CD4-positive, alpha-beta T cell (primary cell): ENCODE data around the gene NOD2. TPM values are rescaled to one million over a fixed set of nuclear protein-coding genes. Genes with fewer than 3 reads are reported as not detected.

ENCODE experiments used
- ATAC-seq: fragments of 200-7000 bp; cut with Tn5 transposase; one replicate; pipeline ENCODE4 v1.10.0; 2022; ENCODE audit warnings: mild to moderate bottlenecking; ENCODE audit not compliant: poor library complexity
- CTCF ChIA-PET: fragments of 350-600 bp; sonication (Branson Sonifier 250); formaldehyde crosslinking; loops from one replicate; lab custom pipeline; 2021; ENCODE audit warnings: antibody characterized with exemption, inconsistent platforms; lab: Charles Lee
- POLR2A ChIA-PET: fragments of 350-600 bp; sonication (Branson Sonifier 250); formaldehyde crosslinking; loops from one replicate; lab custom pipeline; 2021; ENCODE audit warnings: antibody characterized with exemption, inconsistent platforms; lab: Charles Lee
- DNase-seq, 14 experiments: peaks; one replicate each; pipeline ENCODE4 v3.0.0-alpha.2; 2013 to 2020; ENCODE audit warnings: mixed read lengths in 2 of 14
- H3K27ac ChIP-seq, 2 donors: one replicate each; pipeline versions ENCODE4 v1.5.1 to v1.7.0; 2013; ENCODE audit warnings: low read length in 2 of 2, low read depth in 1 of 2, mild to moderate bottlenecking in 1 of 2
- H3K27me3 ChIP-seq, 2 experiments: 1 replicate in 1 of 2; 2 replicates in 1 of 2; pipeline versions ENCODE4 v1.6.1 to v1.7.0; 2013; ENCODE audit warnings: low read length in 2 of 2, control low read depth in 1 of 2, mild to moderate bottlenecking in 1 of 2, moderate library complexity in 1 of 2; ENCODE audit not compliant: insufficient read depth in 2 of 2, control insufficient read depth in 1 of 2
- H3K36me3 ChIP-seq: one replicate; pipeline ENCODE4 v1.6.1; 2013; ENCODE audit warnings: low read length, control low read depth; ENCODE audit not compliant: insufficient read depth
- H3K4me1 ChIP-seq: one replicate; pipeline ENCODE4 v1.6.1; 2013; ENCODE audit warnings: low read length, control low read depth; ENCODE audit not compliant: insufficient read depth
- H3K4me3 ChIP-seq: one replicate; pipeline ENCODE4 v1.5.1; 2013; ENCODE audit warnings: mild to moderate bottlenecking, low read length, moderate library complexity
- H3K9me3 ChIP-seq, 2 experiments: 1 replicate in 1 of 2; 2 replicates in 1 of 2; pipeline versions ENCODE4 v1.6.1 to v1.7.0; 2013; ENCODE audit warnings: low read length in 2 of 2, mild to moderate bottlenecking in 2 of 2, control low read depth in 1 of 2, moderate library complexity in 1 of 2; ENCODE audit not compliant: control insufficient read depth in 1 of 2, insufficient read depth in 1 of 2
- H3K27ac Mint-ChIP-seq: one replicate; pipeline ENCODE4 v1.8.0; 2020; ENCODE audit warnings: mixed read lengths
- H3K27me3 Mint-ChIP-seq: one replicate; pipeline ENCODE4 v1.8.0; 2021; ENCODE audit warnings: mixed read lengths
- H3K36me3 Mint-ChIP-seq: one replicate; pipeline ENCODE4 v1.8.0; 2021; ENCODE audit warnings: low read depth, mixed read lengths
- H3K4me1 Mint-ChIP-seq: one replicate; pipeline ENCODE4 v1.8.0; 2021; ENCODE audit warnings: low read depth, mixed read lengths
- H3K4me3 Mint-ChIP-seq: one replicate; pipeline ENCODE4 v1.8.0; 2020; ENCODE audit warnings: mild to moderate bottlenecking, mixed read lengths
- H3K9me3 Mint-ChIP-seq: one replicate; pipeline ENCODE4 v1.8.0; 2020; ENCODE audit warnings: mixed read lengths
- intact Hi-C, 2 experiments: fragments of 100-400 bp; cut with DNase I in 1 of 2; cut with micrococcal nuclease in 1 of 2; formaldehyde crosslinking; loops; one replicate each; pipeline versions ENCODE4 v1.15.1 to v1.9.0; 2023 to 2025; cut with DNase I, micrococcal nuclease
- total RNA-seq, 174 experiments: library from RNA in 2 of 174; stranded (reverse) in 2 of 174; gene quantifications; one replicate each; pipeline ENCODE4 v1.2.3 and lab custom pipeline; 2021 to 2026
- TF ChIP-seq, protein P1 (sequence below): fragments of 200-600 bp; IDR thresholded peaks from one replicate; pipeline ENCODE4 v1.8.0; 2022; ENCODE audit warnings: antibody characterized with exemption, mild to moderate bottlenecking

NOD2 gene
- total RNA-seq, 2 experiments from 2014 or later = 4.5 to 5.3 TPM

DNA sequence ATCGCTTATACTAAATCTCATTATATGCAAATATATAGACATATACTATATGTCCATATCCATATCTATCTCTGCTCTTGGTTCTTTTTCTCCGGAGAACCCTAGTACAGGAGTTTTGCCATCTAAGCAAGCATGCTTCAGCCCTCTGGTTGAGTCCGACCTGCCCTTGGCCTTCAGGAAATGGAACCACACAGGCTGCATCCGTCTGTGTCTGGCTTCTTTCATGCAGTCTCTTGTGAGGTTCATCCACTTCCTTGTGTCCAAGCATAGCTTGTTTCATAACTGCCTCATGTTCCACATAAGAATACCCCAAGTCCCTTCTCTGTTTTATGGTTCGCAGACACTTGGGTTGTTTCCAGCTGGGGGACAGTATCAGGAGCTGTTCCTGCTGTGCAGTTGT, 29.1 kb upstream of the NOD2 start:
- no peak overlapping the region for H3K27ac ChIP-seq
- intact Hi-C loops = loop anchor here (2.0 to 10.0 kb wide), 5 partner anchors 112 to 642 kb away; partner anchors contain the start of gene CNEP1R1 (in 1 of the 2)
- H3K4me1 ChIP-seq = peaks cover 39% of the 10 kb centered on the region
- Mint-ChIP-seq H3K4me1 (peaks cover 48% of the 10 kb centered on the region), H3K4me3 (peak overlapping the region; percentile 54), H3K27ac (peak overlapping the region; percentile 88), H3K36me3 (peaks cover 20% of the 10 kb centered on the region), H3K27me3 (no peaks in the 10 kb centered on the region), H3K9me3 (no peaks in the 10 kb centered on the region)
- no peak overlapping the region for H3K4me3 ChIP-seq
- ATAC-seq (no peak), DNase-seq (no peak)
- peaks cover 11% of the 10 kb centered on the region for H3K36me3 ChIP-seq
- TF ChIP-seq, protein P1, sequence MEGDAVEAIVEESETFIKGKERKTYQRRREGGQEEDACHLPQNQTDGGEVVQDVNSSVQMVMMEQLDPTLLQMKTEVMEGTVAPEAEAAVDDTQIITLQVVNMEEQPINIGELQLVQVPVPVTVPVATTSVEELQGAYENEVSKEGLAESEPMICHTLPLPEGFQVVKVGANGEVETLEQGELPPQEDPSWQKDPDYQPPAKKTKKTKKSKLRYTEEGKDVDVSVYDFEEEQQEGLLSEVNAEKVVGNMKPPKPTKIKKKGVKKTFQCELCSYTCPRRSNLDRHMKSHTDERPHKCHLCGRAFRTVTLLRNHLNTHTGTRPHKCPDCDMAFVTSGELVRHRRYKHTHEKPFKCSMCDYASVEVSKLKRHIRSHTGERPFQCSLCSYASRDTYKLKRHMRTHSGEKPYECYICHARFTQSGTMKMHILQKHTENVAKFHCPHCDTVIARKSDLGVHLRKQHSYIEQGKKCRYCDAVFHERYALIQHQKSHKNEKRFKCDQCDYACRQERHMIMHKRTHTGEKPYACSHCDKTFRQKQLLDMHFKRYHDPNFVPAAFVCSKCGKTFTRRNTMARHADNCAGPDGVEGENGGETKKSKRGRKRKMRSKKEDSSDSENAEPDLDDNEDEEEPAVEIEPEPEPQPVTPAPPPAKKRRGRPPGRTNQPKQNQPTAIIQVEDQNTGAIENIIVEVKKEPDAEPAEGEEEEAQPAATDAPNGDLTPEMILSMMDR = no peak
- ChIA-PET CTCF (interaction anchor here (1.5 to 7.5 kb wide), 6 partner anchors 13 to 309 kb away, joined by 3 to 62 read pairs (median 17); no protein-coding TSS in a partner anchor), POLR2A (interaction anchor here (1.2 to 12.3 kb wide), 3 partner anchors 17 to 142 kb away, joined by 3 to 174 read pairs (median 93); partner anchors contain the start of gene SNX20)
- H3K9me3 ChIP-seq = peaks cover 0 to 5% of the 10 kb centered on the region in 2 experiments
- H3K27me3 ChIP-seq = no peaks in the 10 kb centered on the region

DNA sequence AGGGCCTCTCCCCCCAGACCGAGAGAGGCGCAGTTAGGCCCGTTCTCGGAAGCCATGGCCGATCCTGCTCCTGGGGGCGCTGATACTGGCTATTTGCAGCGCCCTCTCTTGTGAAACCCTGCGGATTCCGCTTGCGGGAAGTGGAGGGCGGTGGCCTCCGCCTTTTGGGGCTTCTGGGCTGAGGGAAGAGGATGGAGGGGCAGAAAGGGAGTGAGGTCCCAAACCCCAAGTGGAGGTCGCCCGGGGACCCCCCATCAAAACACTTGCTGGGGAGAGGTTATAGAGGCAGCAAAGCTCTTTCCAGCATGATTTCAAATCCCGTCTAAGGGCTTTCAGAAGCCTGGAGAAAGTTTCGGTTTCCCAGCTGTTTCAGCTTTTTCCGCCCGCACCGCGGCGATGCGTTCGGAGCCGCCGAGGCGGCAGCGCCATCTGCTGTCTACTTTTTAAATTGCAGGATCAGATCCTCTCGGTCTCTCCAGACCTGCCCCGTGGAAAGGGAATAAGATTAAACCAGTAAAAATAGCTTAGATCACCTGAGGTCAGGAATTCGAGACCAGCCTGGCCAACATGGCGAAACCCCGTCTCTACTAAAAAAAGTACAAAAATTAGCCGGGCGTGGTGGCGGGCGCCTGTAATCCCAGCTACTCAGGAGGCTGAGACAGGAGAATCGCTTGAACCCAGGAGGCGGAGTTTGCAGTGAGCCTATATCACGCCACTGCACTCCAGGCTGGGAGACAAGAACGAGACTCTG, 28.1 kb upstream of the NOD2 start:
- intact Hi-C loops = loop anchor here (1.0 to 10.0 kb wide), 7 partner anchors 82 to 641 kb away; partner anchors contain the start of genes ADCY7 (in 1 of the 2) and CNEP1R1 (in 1 of the 2)
- peak overlapping the region; percentile 86 for H3K4me3 Mint-ChIP-seq
- H3K27ac Mint-ChIP-seq = peak overlapping the region; percentile 88
- ATAC-seq (peak; percentile 60), DNase-seq (peak; percentile 69 to 92 (median 85))
- peaks cover 27% of the 10 kb centered on the region for H3K36me3 Mint-ChIP-seq
- ChIA-PET CTCF (interaction anchor here (0.6 to 7.5 kb wide), 55 partner anchors 10 to 641 kb away, joined by 3 to 62 read pairs (median 4); partner anchors contain the start of genes ADCY7, BRD7, CNEP1R1 and NOD2), POLR2A (interaction anchor here (0.6 to 12.3 kb wide), 15 partner anchors 16 to 640 kb away, joined by 3 to 174 read pairs (median 3); partner anchors contain the start of genes BRD7, CNEP1R1, CYLD and SNX20)
- Histone ChIP-seq H3K36me3 (peaks cover 16% of the 10 kb centered on the region), H3K4me1 (peaks cover 39% of the 10 kb centered on the region), H3K27ac (peak overlapping the region in 1 of 2 donors; percentile 18), H3K4me3 (peak overlapping the region; percentile 58), H3K27me3 (no peaks in the 10 kb centered on the region), H3K9me3 (peaks cover 0 to 5% of the 10 kb centered on the region in 2 experiments)
- no peaks in the 10 kb centered on the region for H3K9me3 Mint-ChIP-seq
- H3K27me3 Mint-ChIP-seq = no peaks in the 10 kb centered on the region
- peaks cover 44% of the 10 kb centered on the region for H3K4me1 Mint-ChIP-seq
- TF ChIP-seq, protein P1 = peak; percentile 89
